ENCODE results near the gene ZNF777.

GRCh38 chr7:149385195-149385950 is 75.5 kb downstream of the ZNF777 start:
- TF ChIP-seq, protein P1, sequence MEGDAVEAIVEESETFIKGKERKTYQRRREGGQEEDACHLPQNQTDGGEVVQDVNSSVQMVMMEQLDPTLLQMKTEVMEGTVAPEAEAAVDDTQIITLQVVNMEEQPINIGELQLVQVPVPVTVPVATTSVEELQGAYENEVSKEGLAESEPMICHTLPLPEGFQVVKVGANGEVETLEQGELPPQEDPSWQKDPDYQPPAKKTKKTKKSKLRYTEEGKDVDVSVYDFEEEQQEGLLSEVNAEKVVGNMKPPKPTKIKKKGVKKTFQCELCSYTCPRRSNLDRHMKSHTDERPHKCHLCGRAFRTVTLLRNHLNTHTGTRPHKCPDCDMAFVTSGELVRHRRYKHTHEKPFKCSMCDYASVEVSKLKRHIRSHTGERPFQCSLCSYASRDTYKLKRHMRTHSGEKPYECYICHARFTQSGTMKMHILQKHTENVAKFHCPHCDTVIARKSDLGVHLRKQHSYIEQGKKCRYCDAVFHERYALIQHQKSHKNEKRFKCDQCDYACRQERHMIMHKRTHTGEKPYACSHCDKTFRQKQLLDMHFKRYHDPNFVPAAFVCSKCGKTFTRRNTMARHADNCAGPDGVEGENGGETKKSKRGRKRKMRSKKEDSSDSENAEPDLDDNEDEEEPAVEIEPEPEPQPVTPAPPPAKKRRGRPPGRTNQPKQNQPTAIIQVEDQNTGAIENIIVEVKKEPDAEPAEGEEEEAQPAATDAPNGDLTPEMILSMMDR (IDR thresholded peaks at IDR 0.05) = no peak
- TF ChIP-seq POLR2A (IDR thresholded peaks at IDR 0.05) = no peak

All from heart left ventricle (tissue), 13 donors.